GM21528 (cell line): ENCODE results near the gene ZG16B.

Source experiments
- ATAC-seq: cut with Tn5 transposase; IDR thresholded peaks from one replicate; pipeline ENCODE4 v1.9.1; 2021; ENCODE audit warnings: mild to moderate bottlenecking, moderate library complexity; ENCODE audit not compliant: unreplicated experiment, low FRiP score

Gene ZG16B

DNA sequence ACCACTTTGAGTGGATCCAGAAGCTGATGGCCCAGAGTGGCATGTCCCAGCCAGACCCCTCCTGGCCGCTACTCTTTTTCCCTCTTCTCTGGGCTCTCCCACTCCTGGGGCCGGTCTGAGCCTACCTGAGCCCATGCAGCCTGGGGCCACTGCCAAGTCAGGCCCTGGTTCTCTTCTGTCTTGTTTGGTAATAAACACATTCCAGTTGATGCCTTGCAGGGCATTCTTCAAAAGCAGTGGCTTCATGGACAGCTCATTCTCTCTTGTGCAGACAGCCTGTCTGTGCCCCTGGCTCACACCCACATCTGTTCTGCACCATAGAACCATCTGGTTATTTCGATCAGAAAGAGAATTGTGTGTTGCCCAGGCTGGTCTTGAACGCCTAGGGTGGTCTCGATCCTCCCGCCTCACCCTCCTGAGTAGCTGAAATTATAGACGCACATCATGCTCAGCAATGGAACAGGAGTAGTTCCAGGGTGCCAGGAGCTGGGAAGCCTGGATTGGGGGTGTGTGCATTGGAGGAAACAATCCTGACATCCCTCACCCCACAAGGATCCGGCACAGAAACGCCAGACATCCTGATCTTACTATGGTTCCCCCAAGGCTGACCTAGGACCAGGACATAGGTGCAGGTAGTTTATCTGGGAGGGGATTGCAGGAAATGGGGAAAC is 8.5 kb upstream of the ZG16B start:
- no peak for ATAC-seq

DNA sequence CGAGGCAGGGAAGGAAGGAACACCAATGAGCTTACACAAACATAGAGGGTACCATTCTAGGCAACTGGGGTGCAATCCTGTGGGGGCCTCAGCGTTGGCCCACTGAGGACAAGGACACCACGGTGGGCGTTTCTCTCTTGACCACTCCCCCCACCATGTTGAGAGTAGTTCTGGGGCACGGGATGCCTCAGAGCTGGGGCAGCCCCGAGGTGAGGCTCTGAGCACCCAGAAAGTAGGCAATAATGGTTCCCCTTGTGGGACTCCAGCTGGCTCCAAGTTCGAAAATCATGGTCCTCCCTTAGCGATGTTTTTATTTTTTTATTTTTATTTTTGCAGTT is 8.0 kb upstream of the ZG16B start:
- no peak for ATAC-seq

DNA sequence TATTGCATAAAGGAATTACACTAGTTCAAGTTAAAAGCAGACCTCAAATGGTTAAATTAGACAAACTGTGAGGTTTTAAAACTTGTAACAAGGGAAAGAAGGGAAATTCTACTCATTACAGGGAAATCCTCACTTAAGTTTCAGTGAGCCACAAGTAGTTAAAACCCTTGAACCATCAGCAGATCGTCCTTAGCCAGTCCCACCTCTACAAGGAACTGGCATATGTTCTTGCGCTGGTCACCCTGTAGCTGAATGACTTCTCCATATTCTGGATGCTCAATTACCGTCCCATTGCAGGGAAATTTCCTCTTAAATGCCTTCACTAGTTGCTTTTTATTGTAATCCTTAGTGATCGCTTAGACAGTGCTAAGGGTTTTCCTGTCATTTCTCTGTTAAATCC is 7.6 kb upstream of the ZG16B start:
- ATAC-seq = no peak

DNA sequence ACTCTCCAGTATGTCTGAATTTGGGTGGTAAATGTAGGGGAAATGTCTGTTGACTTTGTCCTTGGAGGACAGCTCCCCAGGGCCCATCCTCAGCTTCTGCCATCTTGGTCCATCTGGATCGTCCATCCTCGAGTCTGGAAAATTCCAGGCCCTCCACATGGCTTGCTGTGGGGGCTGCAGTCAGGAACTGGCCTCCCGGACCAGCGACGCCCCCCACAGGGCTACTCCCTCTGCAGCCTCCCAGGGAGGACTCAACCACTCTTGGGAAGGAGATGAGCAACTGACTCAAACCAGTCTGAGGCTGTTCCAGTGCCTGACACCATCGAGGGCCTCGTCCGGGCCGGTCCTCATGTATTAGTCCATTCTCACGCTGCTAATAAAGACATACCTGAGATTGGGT is 5.5 kb upstream of the ZG16B start:
- ATAC-seq = no peak

DNA sequence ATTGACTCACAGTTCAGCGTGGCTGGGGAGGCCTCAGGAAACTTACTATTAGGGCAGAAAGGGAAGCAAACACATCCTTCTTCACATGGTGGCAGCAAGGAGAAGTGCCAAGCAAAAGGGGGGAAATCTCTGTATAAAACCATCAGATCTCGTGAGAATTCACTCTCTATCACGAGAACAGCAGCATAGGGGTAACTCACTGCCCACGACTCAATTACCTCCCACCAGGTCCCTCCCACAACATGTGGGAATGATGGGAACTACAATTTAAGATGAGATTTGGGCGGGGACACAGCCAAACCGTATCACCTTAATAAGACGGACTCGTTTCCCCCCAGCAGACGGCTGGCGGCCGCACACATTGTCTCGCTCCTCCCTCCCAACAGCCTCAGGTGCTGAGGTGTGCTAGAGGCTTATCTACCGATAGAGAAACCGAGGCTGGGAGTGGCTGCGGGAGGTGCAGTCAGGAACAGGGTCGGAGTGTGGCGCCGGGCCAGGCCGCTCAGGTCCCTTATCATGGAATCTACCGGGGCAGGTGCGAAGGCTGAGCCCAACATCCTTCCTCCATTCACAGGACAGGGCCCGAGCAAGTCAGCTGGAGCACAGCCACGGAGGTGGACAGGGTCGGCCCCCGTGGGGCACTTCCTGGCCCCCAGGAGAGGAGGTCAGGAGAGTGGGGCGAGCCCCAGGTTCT is 4.9 kb upstream of the ZG16B start:
- no peak for ATAC-seq

DNA sequence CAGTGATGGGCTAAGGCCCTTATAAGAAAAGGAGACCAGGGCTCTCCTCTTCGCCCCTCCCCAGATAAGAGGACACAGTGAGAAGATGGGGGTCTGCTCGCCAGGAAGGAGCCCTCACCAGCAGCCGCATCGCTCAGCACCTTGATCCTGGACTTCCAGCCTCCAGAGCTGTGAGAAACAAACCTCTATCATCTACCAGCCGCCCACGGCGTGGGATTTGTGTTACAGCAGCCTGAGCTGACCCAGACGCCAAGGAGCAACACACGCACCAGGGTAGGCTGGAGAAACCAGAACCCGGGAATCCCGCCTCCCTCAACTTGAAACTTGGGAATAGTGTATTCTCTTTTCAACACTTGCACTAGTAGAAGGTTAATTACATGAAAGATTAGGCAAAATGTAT is 4.2 kb upstream of the ZG16B start:
- no peak for ATAC-seq

DNA sequence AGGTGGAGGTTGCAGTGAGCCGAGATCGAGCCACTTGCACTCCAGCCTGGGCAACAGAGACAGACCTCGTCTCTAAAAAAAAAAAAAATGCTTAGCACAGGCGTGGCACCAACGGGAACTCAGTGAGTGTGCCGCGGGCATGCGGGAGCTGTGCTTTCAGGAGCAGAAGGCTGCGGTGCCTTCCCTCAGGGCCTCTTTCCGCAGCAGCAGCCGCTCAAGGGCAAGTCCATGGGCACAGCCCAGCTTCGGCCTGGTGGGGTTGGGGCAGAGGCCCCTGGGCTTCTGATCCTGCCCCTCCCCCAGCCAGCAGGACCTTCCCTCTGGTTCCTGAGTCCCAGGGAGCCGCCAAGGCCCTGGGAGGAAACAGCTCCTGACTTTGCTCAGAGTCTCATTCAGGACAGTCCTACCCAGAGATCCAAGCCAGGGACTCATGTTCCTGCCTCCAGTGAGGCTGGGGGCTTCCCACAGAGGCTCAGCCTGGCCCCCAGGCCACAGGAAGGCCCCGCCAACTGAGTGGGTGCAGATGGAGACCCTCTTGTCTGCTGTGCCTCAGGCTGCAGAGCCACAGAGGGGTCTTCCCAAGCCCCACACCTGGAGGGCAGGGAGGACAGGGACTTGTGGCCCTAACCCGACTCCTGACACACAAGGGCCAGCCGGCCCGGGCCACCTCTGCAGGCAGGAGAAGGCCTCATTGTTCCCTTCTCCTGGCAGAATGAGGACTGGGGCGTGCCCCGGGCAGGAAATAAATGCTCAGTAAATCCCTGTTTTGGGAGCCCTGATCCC is 3.3 kb upstream of the ZG16B start:
- no peak for ATAC-seq

DNA sequence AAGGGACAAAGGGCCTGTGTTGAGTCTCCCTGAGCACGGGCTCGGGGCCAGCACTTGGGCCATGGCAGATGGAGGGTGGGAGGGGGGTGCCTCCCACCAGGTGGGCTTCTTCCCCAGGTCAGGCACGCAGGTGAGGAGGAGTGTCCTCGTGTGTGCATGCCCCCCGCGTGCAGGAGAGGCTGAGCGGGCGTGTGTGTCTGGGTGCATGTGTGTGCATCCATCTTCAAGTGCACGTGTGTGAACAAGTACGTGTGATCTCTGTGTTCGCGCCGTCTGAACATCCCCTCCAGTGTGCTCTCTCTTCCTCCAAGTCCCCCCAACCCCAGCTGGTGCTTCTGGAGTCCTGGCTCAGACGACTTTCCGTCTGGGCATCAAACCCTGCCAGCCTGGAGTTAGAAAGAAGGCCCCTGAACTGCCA is 2.7 kb upstream of the ZG16B start:
- ATAC-seq = no peak

DNA sequence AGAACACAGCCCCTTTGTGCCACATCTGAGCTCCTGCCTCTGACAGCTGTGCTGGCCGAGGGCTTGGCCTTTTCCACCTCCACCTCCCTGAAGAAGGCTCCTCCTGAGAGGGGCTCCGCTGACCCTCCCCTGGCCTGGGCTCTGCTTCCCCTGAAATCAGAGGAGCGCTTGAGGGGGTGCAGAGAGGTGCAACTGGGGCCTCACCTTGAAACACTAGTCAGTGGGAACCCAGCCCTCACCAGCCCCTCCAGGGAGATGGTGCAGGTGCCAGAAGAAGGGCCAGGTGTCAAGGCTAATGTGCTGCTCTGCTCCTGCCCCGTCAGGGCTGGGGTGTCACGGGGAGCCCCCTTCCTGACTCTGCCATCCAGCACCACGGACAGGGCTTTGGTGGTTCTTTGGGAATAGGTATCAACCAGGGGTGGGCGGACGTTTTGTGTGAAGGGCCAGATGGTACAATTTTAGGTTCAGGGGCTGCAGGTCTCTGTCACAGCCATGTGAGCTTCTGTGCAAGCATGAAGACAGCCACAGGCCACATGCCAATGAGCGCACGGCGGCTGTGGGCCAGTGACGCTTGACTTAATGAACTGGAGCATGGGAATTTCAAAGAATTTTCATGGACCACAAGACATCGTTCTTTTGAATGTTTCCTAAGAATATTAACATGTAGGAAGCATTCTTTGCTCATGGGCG is 2.1 kb upstream of the ZG16B start:
- ATAC-seq = no peak

DNA sequence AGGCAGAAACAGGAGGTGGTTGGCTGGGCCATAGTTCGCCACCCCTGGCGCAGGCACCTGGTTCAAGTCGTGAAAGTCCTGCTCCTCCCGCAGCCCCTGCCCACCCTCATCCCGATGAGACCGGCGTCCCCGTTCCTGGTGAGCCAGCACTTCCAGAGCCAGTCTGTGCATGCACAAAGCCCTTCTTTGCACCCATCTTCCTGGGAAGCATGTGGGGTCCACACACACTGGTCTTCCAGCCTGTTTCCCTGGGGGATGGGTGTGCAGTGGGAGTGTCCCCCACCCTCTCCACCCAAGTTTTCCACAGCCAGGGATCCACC is 1.6 kb upstream of the ZG16B start:
- ATAC-seq = no peak

DNA sequence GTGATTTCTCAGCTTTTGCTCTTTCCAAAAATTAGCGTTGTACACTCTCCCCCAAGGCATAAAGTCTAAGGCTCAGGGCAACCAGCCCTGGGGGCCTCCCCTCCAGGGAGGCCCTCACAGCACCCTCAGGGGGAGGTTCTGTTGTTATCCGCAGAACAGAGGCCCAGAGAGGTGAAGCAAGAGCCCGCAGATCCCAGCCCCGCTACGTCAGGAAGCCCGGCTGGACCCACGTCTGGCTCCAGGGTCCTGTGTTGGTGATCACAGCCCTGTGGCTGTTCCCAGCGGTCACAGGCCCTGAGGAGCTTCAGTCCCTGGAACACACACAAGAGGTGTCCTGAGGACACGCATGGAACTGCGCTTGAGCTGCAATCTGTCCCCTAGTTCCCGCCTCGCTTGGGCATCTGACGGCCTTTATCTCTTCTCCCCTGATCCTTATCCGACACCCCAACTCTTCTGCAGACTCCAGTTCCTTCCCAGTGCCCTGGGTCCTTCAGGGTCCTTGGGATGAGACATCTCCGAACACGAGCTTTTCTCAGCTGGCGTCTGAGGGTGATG is 1.1 kb upstream of the ZG16B start:
- no peak for ATAC-seq

DNA sequence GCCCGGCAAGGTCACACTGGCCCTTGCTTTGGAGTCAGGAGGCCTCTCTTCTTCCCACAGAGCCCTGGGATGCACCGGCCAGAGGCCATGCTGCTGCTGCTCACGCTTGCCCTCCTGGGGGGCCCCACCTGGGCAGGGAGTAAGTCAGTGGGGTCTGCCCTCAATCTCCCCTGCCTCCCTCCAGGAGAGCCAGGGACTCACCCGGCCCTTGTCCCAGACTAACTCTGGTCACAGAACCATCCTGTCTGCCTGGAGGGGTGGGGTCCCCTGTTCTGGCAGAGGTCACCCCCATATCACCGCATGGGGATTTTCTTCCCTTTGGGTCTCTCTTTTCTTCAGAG is 222 bp downstream of the ZG16B start:
- ATAC-seq = no peak

DNA sequence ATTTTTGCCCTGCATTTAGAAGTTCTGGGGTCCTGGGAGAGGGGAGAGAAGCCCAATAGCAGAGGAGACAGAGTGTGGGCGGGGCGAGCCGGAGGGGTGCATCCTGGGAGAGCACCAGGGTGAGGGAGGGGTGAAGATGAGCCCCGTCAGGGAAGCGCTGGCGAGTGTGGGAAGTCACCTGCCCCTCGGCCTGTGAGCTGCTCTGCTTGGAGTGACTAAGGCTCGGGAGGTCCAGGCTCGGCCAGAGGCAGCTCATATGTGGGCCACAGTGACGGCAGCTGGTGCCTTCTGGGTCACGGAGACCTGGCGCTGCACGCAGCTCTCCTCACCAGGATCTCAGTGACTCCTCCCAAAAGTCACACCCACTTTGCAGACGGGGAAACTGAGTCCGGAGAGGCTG is 1.1 kb downstream of the ZG16B start:
- ATAC-seq = no peak

DNA sequence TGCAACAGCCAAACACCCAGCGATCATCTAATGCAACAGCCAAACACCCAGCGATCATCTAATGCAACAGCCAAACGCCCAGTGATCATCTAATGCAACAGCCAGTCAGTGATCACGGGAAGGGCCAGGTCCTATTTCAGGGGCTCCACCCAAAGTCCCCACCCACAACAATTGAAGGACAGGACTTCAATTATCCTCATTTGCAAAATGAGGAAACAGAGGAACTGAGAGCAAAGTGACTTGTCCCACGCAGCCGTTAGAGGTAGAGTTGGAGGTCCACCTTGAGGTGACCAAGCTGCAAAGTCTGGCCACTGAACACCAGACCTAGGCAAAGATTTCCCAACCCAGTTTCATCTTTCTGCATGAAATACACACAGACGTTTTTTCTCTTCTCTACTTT is 3.7 kb downstream of the ZG16B start:
- ATAC-seq = no peak

DNA sequence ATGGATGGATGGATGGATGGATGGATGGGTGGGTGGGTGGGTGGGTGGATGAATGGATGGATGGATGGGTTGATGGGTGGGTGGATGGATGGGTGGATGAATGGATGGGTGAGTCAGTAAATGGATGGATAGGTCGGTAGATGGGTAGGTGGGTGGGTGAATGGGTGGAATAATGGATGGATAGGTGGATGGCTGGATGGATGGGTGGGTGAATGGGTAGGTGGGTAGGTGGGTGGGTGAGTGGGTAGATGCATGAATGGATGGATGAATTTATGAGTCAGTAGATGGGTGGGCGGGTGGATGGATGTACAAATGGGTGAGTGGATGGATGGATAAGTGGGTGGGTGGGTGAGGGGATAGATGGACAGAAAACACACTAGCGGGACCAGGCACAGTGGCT is 4.9 kb downstream of the ZG16B start:
- ATAC-seq = no peak

DNA sequence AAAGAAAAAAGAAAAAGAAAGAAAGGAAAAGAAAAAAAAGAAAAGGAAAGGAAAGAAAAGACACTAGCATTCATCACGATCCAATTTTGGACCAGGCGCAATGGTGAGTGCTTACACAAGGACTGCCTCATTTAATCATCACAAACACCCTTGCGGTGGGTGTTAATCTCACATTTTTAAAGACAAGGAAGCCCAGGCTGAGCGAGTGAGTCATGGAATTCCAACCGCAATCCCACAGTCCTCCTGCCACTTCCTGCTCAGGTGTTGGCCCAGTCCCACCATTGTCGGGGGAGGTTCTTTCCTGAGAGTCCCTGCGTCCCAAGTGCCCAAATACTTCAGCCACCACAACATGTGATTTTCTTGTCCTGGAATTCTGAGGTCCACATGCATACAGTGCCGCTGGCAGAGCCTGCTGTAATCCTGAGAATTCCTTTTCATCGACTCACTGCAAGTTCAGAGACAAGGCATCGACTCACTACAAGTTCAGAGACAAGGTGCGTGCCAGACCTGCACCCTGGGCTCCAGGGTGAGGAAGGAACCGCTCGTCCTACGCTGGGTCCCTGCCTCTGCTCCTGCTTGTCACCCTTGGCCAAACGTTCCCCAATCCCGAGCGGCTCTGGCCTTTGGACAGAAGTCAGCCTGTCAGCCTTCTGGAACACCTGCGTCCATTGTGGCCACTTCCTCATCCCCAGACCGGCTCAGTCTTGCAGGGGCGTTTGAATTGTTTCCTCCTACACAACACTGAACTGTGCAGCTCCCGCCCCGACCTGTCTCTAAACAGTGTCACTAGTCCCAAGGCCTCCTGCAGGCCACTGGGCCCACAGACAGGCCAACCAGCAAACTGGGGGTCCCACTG is 5.8 kb downstream of the ZG16B start:
- no peak for ATAC-seq

DNA sequence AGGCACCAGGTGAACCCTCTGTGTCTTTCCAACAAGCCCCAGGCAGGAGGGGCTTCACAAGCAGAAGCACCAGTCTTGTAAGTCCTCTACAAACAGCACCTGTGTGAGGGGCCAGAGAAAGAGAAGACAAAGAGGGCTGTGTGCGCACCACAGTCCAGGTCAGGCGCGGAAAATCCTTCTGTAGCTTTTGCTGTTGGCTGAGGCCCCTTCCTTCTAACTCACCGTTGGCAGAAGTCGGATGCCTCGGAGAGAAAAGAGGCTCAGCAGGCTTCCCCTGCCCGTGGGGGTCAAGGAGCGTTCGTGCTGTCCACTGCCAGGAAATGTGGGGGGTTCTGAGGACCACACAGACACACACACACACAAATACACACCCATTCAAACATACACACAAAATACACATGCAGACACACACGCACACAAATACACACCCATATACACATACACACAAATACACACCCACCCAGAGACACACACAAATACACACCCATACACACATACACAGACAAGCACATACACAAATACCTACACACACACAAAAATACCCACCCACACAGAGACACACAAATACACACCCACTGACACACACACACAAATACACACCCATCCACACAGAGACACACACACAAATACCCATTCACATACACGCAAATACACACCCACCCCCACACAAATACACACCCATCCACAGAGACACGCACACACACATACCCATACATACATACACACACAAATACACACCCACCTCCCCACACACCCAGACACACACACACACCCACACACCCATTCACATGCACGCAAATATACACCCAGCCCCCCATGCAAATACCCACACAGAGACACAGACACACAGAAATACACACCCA is 6.8 kb downstream of the ZG16B start:
- ATAC-seq = no peak

DNA sequence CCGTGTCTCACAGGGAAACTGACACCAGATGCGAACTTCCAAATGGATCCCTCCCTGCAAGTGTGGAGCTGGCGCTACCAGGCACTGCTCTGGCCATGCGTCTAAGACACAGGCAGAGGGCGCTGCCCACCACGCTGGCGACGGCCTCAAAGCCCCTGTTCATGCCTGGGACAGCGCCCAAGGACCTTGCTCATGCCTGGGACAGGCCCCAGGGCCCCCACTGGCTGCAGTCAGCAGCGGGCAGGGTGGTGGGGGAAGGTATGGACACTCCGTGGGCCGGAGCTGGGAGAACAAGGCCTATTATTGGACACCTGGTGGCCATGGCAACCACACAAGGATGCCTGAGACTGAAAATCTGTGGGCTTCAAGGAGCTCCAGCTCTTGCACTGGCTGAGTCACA is 8.8 kb downstream of the ZG16B start:
- no peak for ATAC-seq

DNA sequence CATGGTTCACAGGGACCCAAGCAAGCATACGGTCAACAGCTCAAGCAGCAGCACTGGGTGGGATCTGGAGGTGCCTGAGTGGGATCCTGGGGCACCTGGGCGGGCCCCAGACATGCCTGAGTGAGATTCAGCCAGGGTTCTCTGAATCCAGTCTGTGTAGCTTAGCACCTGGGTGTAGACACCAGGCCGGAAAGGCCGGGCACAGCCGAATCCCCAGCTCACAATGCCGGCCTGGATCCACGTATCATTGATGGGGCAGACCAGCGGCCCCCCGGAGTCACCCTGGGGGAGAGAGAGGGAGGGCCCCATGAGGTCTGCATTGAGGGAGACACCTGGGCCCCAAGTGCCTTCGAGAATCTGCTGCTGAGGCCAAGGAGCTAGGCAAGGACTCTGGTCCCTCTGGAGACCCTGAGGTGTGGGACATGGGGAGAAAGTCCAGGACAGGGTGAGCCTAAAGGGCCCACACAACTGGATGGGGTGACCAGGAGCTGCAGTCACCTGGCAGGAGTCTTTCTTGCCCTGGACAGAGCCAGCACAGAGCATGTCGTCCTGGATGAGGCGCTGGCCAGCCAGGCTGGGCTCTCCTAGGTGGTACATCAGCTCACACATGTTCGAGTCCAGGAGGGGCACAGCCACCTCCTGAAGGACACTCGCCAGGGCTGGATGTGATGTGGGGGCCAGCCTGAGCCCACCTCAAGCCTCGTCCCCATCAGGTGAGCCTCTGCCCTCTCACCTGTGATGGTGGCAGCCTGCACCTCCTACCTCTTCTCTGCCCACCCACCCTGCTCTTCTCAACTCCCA is 9.7 kb downstream of the ZG16B start:
- ATAC-seq = no peak
